ENCODE results near the gene PER2.

PER2 gene

GRCh38 chr2:238267884-238268680, 20.3 kb downstream of the PER2 start:
- no peak for DNase-seq (ENCODE audit: low spot score)

- DNase-seq (ENCODE audit: low spot score): no peak
Measured at GRCh38 chr2:238267341-238267710, 21.1 kb downstream of the PER2 start.

DNA sequence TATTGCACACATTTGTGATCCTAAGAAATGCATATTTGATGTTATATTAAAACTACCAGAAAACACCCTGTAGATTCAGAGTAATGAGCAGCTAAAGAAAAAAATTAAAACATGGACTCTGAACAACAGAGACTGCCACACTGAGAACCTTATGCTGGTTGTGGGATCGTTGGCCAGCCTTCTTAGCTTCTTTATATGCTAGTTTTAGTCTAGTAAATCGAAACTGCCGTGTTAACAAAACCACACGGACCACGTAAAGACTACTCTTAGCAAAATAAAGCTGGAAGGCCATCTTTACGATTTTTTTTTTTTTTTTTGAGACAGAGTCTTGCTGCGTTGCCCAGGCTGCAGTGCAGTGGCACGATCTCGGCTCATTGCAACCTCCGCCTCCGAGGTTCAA, 22.8 kb downstream of the PER2 start:
- DNase-seq (ENCODE audit: low spot score): no peak

GRCh38 chr2:238264072-238264460, 24.3 kb downstream of the PER2 start:
- no peak for DNase-seq (ENCODE audit: low spot score)

DNA sequence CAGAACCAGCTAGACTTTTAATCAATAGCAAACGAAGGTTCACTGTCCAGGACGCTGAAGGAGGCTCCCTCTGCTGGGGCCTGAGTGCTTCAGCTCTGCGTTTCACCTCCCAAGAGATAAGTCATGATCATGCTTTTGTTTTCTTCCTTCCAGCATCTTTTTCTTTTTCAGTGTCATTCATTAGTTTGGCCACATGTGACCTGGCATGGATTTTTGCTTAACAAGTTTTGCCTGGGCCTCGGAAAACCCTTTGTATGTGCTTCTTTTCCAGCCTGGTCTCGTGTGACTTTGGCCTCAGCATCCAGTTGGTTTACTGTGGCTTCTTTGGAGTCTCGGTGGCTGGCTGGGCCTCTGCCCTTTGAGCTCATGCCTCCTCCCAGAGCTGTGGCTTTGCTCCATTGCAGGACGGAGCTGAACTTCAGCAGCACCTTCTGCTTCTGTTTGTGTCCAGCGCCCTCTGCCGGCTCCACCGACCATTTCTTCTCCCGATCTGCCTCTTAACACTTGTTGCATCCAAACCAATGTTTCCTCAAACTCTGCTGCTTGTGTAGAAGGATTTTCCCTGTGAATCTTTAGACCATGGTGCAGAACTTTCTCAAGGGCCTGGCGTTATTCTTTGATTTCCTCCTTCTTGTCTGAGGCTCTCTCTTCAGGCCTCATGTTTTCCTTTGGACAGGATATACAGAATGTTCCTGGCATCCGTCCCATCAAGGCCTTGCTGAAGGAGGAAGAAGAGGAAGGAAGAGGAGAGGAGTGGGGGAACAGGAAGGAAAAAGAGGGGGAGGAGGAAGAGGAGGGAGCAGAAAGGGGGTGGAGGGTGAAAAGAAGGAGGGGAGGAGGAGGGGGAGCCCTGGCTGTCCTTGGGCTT, 25.0 kb downstream of the PER2 start:
- DNase-seq (ENCODE audit: low spot score): peak; percentile 75

DNA sequence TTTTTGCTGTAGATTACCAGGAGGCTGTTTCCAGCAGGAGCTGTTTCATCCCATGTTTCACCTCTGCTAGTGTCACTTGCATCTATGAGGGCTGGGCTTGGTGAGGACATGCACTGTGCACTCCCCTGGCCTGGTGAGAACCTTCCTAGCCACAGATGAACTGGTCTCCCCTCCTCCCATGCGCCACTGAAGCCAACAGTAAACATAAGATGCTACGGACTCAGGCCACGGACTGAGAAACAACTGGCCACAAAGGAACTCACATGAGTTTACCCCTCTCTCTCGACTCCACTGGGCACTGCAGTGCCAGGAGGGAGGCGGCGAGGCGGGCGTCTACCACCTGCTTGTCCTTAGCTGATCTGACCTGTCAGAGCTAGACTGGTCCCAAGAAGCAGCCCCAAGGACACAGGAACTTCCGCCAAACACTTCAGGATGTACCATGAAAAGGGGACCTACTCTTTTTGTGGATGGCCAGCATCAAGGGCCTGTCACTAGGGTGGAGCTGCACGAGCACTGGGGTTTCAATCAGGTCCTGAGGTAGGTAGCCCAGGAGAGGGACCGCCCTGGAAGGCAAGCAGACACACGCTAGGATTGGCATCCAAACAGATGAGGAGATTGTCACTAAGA, 25.8 kb downstream of the PER2 start:
- no peak for DNase-seq (ENCODE audit: low spot score)

DNA sequence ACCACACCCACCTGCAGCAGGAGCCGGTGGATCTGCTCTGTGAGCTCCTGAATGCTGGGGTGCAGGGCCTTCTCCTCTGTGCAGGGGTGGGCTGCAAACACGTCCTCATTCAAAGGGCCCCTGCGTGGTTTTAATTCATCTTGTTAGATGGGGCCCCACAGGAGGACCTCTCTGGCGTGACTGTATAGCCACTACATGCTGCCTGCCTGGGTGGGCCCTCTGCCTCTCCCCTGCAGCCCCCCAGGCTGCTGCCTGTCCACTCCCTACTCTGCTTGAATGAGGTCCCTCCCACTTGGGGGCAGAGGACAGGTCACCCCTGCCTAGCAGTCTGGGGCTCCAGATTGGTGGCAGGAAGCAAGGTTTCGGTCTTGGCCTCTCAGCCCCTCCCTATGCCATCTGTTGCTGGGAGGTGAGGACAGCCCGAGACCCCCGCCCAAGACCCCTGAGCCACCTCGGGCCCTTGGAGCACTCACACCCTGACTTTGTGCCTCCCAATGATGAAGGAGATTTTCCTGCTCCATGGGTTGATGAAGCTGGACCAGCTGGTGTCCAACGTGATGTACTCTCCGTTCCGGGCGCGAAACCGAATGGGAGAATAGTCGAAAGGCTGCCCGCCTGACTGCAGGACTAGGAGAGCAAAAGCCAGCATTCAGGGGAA, 26.6 kb downstream of the PER2 start:
- DNase-seq (ENCODE audit: low spot score): no peak

- no peak for DNase-seq (ENCODE audit: low spot score)
Measured at GRCh38 chr2:238260883-238261282, 27.5 kb downstream of the PER2 start.

- DNase-seq (ENCODE audit: low spot score): no peak
Measured at GRCh38 chr2:238259061-238260020, 29.1 kb downstream of the PER2 start.

DNA sequence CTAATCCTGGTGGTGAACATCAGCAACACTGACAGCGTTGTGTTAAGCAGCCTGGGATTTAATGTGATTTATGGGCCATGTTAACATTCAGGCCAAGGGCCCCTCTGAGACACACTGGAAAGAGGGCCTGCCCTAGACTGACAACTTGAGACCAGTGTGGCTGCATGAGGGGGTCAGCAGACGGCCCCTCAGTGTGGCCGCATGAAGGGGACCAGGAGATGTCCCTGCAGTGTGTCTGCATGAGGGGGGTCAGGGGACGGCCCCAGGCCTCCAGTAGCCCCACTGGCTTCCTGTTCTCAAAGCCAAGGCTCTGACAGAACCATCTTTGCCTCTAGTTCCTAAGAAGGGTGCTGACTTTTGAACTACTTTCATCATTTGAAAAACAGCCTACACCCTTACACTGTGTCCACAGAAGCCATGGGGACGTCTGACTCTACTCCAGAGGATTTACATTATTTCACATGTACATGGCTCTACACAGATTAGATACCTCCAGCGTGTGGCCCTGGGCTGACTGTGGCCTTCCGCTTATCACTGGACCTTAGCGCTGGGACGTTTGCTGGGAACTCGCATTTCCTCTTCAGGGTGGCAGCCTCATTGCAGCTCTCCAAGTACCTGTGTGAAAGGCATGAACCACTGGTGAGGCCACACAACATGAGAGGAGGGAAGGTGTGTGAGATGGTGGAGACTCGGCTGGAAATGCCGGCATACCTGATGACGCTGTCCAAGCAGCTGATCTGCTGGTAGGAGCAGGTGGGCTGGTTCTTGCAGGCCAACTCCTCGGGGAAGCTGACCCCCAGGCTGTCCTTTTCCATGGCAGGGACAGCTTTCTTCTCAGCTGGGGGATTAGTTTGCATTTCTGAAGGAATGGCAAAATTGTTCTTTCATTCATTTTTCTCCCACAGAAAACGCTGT, 30.4 kb downstream of the PER2 start:
- DNase-seq (ENCODE audit: low spot score): no peak

GRCh38 chr2:238256594-238257104, 31.8 kb downstream of the PER2 start:
- peak; percentile 88 for DNase-seq (ENCODE audit: low spot score)

- no peak for DNase-seq (ENCODE audit: low spot score)
Measured at GRCh38 chr2:238256111-238256510, 32.3 kb downstream of the PER2 start.

DNA sequence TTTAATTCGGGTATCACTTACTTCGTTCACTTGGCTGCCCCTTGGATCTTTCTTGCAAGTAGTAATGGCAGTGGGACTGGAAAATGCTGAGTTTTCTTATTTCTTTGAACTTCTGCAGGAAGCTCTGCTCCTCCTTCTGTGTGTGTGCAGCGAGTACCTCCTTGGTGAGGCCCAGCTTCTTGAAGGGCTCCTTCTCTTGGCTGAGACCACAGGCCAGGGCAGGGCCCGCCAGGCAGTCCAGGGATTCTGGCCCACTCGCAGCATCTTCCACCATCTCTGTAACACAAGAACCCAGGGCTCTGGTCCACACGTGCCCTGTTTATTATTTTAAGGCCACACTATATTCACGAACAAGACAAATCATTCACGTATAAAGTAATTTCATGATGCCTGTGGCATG, 32.8 kb downstream of the PER2 start:
- no peak for DNase-seq (ENCODE audit: low spot score)

GRCh38 chr2:238255151-238255551, 33.3 kb downstream of the PER2 start:
- no peak for DNase-seq (ENCODE audit: low spot score)

DNA sequence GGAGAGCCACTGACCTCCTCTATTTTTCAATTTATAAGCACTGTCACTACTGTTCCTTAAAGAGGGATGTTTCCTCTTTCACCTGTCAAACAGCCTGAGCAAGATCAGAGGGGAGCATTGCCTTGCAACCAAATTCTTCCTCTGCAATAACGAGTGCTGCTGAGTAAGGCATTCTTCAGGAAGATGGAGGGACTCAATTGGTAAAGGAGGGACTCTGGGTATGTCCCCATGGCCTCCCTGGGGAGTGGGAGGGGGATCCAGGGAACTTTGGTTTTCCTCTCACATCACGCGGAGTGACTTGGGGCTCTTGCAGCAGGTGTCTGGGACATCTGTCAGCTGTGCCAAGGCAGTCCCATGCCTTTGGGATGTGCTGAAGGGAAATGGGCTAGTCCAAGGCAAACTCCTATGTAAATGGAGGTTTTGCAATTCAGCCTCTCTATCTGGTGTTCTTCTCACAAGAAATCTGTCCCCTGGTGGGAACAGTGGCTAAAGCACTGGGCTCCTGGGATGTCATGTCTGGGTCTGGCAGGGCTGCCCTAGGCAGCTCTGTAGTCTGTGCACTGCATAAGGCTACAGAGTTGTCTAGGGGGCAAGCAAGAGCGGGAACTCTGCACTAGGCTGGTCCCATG, 34.2 kb downstream of the PER2 start:
- DNase-seq (ENCODE audit: low spot score): no peak

DNA sequence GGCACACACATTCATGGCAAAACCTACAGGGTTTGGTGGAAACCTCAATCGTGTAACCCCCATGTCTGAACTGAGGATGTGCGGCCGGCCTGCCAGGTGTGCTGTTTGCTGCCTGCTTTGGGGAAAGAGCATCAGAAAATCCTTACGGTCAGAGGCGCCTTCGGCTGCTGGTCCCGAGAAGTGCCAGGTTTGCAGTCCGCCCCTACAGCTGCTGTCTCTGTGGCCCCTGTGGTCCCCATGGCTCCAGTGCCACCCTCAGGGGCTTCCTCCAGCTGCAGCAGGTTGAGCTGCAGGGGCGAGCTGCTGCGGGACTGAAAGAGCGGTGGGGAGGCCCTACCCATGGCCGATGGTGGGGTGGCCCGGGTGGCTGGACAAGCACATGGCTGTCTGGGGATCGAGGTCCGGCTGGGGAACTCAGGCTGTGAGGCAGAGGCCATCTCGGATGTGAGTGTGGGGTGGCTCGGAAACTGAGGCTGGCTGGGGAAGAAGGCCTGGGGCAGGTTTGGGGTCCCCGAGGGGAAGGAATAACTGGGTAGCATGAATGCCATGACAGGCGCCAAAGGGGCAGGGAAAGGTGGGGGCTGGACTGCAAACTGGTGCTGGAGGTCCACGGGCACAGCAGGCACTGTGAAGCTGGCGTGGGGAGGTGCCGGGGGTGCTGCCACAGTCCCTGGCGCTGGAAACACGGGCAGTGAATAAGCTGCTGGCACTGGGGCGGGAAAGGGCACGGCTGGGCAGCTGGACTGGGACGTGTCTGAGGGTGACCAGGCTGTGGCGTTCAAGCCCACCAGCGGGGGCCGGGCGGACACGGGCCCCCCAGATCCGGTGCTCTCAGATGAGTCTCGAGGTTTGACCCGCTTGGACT, 35.4 kb downstream of the PER2 start:
- no peak for DNase-seq (ENCODE audit: low spot score)

DNA sequence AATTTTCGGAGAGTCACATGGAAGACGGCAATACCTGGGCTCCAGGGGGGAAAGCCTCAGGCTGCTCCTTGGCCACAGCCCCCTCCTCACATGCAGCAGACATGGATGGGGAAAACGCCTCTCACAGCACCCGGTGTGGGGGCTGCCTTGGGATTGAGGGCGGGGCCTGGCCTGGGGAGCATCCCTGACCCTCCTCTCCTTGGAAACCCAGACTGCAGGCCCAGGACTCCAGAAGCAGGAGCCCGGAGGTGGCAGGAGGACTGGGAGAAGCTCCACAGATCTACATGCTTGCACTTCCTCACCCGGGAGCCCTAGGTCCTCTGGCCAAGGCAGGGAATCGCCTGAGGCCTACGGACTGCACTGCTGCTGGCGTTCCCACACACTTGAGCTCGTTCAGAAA, 36.4 kb downstream of the PER2 start:
- DNase-seq (ENCODE audit: low spot score): no peak

DNA sequence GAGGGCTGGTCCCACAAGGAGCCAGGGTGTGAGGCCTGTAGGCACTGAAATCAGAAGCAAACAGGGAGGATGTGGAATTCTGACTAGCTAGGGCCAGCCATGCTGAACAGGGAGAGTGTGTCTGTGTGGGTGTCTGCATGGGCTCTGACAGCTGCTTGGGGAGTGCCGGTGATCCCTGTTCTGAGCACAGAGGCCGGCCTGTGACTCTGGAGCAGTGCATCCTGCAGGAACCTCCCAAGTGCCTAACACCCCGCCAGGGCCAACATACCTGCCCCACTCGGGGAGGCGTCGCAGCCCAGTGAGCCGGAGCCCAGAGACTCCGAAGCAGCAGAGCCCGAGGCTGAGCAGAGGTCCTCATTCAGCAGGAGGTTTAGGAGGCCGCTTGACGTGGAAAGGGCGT, 37.1 kb downstream of the PER2 start:
- DNase-seq (ENCODE audit: low spot score): no peak

Data from germinal center (tissue), 1 donor.